GM23338 (cell line): Measurements from ENCODE around the gene SLC29A1. TPM values are rescaled to one million over a fixed set of nuclear protein-coding genes. Genes with fewer than 3 reads are reported as not detected.

Experiments used
- ATAC-seq: fragments of 200-7000 bp; cut with Tn5 transposase; 3 replicates; pipeline ENCODE4 v1.9.1; 2020
- DNase-seq: peaks from one replicate; pipeline ENCODE4 v3.0.0-alpha.2; 2015; ENCODE audit warnings: low spot score
- H2AFZ ChIP-seq: fragments of 200-600 bp; sonication (generic); 2 replicates; pipeline ENCODE4 v1.8.0; 2016; ENCODE audit warnings: antibody characterized with exemption, mild to moderate bottlenecking, moderate library complexity
- H3F3A ChIP-seq: fragments of 200-600 bp; sonication (generic); replicated peaks from 2 replicates; pipeline ENCODE4 v1.8.0; 2017; ENCODE audit warnings: antibody characterized with exemption, mixed run types, low read depth
- H3K27ac ChIP-seq: fragments of 200-600 bp; sonication (generic); 2 replicates; pipeline ENCODE4 v1.6.1; 2016; ENCODE audit warnings: low read depth
- H3K27me3 ChIP-seq: fragments of 200-600 bp; sonication (generic); 2 replicates; pipeline ENCODE4 v1.8.0; 2016; ENCODE audit warnings: mild to moderate bottlenecking, mixed run types, moderate library complexity; ENCODE audit not compliant: insufficient read depth
- H3K36me3 ChIP-seq: fragments of 200-600 bp; sonication (generic); 2 replicates; pipeline ENCODE4 v1.8.0; 2016; ENCODE audit warnings: mild to moderate bottlenecking; ENCODE audit not compliant: insufficient read depth
- H3K4me1 ChIP-seq: fragments of 200-600 bp; sonication (generic); 2 replicates; pipeline ENCODE4 v1.8.0; 2016; ENCODE audit warnings: mild to moderate bottlenecking, moderate library complexity; ENCODE audit not compliant: insufficient read depth
- H3K4me2 ChIP-seq: fragments of 200-600 bp; sonication (generic); 2 replicates; pipeline ENCODE4 v1.7.1; 2017; ENCODE audit warnings: mixed run types
- H3K4me3 ChIP-seq: fragments of 200-600 bp; sonication (generic); 2 replicates; pipeline ENCODE4 v1.6.1; 2016; ENCODE audit warnings: mixed run types
- H3K79me2 ChIP-seq: fragments of 200-600 bp; sonication (generic); replicated peaks from 2 replicates; pipeline ENCODE4 v1.8.0; 2017; ENCODE audit warnings: mild to moderate bottlenecking; ENCODE audit not compliant: insufficient read depth
- H3K9me2 ChIP-seq: fragments of 200-600 bp; sonication (generic); 2 replicates; pipeline ENCODE4 v1.8.0; 2017; ENCODE audit not compliant: insufficient read depth
- H4K20me1 ChIP-seq: fragments of 200-600 bp; sonication (generic); replicated peaks from 2 replicates; pipeline ENCODE4 v1.8.0; 2017; ENCODE audit warnings: mild to moderate bottlenecking; ENCODE audit not compliant: insufficient read depth
- H3K27ac Mint-ChIP-seq: 2 replicates; pipeline ENCODE4 v1.8.0; 2020; ENCODE audit warnings: inconsistent platforms, mild to moderate bottlenecking, moderate library complexity, mixed read lengths
- H3K27me3 Mint-ChIP-seq: 3 replicates; pipeline ENCODE4 v1.8.0; 2022; ENCODE audit warnings: low read depth, mild to moderate bottlenecking, moderate library complexity, mixed read lengths, inconsistent platforms; ENCODE audit not compliant: insufficient read depth, poor library complexity
- H3K36me3 Mint-ChIP-seq: 3 replicates; pipeline ENCODE4 v1.8.0; 2021; ENCODE audit warnings: low read depth, mild to moderate bottlenecking, inconsistent platforms, moderate library complexity, mixed read lengths
- H3K4me1 Mint-ChIP-seq: 3 replicates; pipeline ENCODE4 v1.8.0; 2020; ENCODE audit warnings: mild to moderate bottlenecking, inconsistent platforms, mixed read lengths
- H3K4me3 Mint-ChIP-seq: 3 replicates; pipeline ENCODE4 v1.8.0; 2021; ENCODE audit warnings: moderate library complexity, mild to moderate bottlenecking, inconsistent platforms, mixed read lengths
- H3K9me3 Mint-ChIP-seq: 3 replicates; pipeline ENCODE4 v1.8.0; 2020; ENCODE audit warnings: moderate library complexity, mild to moderate bottlenecking, inconsistent platforms, mixed read lengths
- CREB1 ChIP-seq: fragments of 250-450 bp; sonication (Bioruptor Pico); IDR thresholded peaks from 2 replicates; pipeline ENCODE4 v1.5.0; 2020; ENCODE audit warnings: low read depth, mild to moderate bottlenecking, moderate library complexity
- EZH2phosphoT487 ChIP-seq: fragments of 200-600 bp; sonication (generic); IDR thresholded peaks from one replicate; pipeline ENCODE4 v1.8.1; 2018; ENCODE audit warnings: antibody characterized with exemption; ENCODE audit not compliant: unreplicated experiment
- JUNB ChIP-seq: IDR thresholded peaks from one replicate; pipeline ENCODE4 v1.6.1; 2016; ENCODE audit warnings: antibody characterized with exemption; ENCODE audit not compliant: unreplicated experiment
- STAT1 ChIP-seq: IDR thresholded peaks from one replicate; pipeline ENCODE4 v1.6.1; 2016; ENCODE audit warnings: antibody characterized with exemption; ENCODE audit not compliant: unreplicated experiment
- ZNF114 ChIP-seq: fragments of 250-450 bp; sonication (Bioruptor Pico); IDR thresholded peaks from 2 replicates; pipeline ENCODE4 v1.5.0; 2020; ENCODE audit warnings: mild to moderate bottlenecking, moderate library complexity
- polyA plus RNA-seq: library from polyadenylated mRNA; unstranded; fragments of >200 nt; fragmentation: Nextera tagmentation; extraction: Ambion mirVana; gene quantifications from 2 replicates; pipeline ENCODE4 v1.2.1, GENCODE V29; 2016
- total RNA-seq: library from RNA; depleted of rRNA; stranded (reverse); fragments of >200 nt; shearing (Covaris generic); gene quantifications from 2 replicates; pipeline ENCODE4 v1.2.3, GENCODE V29; 2014
- TF ChIP-seq, protein P1 (sequence below): IDR thresholded peaks from 2 replicates; pipeline ENCODE4 v1.6.1; 2016; ENCODE audit warnings: antibody characterized with exemption
- TF ChIP-seq, protein P2 (sequence below): fragments of 250-450 bp; sonication (Bioruptor Pico); IDR thresholded peaks from 2 replicates; pipeline ENCODE4 v1.5.0; 2020; ENCODE audit warnings: mild to moderate bottlenecking, moderate library complexity
- TF ChIP-seq, protein P3 (sequence below), 2 experiments: fragments of 200-600 bp in 1 of 2; sonication (generic) in 1 of 2; conservative IDR thresholded peaks; 2 replicates each; pipeline versions ENCODE4 v1.5.1 to v1.6.1; 2016 to 2017; ENCODE audit warnings: antibody characterized with exemption in 2 of 2, low read depth in 2 of 2, mild to moderate bottlenecking in 2 of 2, moderate library complexity in 1 of 2
- TF ChIP-seq, protein P4 (sequence below): IDR thresholded peaks from one replicate; pipeline ENCODE4 v1.6.1; 2018; ENCODE audit warnings: antibody characterized with exemption; ENCODE audit not compliant: unreplicated experiment

SLC29A1 gene
- total and polyA plus RNA-seq, 2 experiments from 2014 or later = 73.1 to 169 TPM

DNA sequence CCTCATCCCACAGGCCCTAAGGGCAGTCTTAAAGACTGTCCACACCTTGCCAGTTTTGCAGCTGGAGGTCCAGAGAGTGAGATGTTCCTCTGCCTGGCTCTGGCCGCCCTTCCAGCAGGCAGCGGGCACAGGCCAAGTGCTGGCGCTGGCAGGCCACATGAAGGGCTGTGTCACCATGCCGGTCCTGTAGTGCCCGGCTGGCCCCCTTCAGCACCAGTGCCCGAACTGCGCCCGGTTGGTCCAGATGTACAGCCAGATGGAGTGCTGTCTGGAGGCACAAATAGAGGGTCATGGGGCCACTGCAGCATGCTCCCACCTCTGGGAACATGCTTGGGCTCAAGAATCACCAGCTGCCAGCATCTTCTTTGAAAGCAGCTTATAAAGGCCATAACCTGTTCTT lies 38.2 kb downstream of the SLC29A1 start:
- H3K4me2 ChIP-seq = no peak overlapping the region
- Mint-ChIP-seq H3K9me3 (peaks cover 3% of the 10 kb centered on the region; the same call in 1 of the 3 replicates), H3K27me3 (peaks cover 33% of the 10 kb centered on the region), H3K4me3 (no peak overlapping the region), H3K36me3 (peaks cover 20% of the 10 kb centered on the region), H3K27ac (no peak overlapping the region), H3K4me1 (peaks cover 41% of the 10 kb centered on the region)
- H3F3A ChIP-seq = peaks cover 9% of the 10 kb centered on the region; the same call in 1 of the 2 replicates
- H3K4me1 ChIP-seq = peaks cover 17% of the 10 kb centered on the region
- no peak overlapping the region for H2AFZ ChIP-seq
- H4K20me1 ChIP-seq = peaks cover 6% of the 10 kb centered on the region; the same call in 1 of the 2 replicates
- H3K27me3 ChIP-seq = peaks cover 5% of the 10 kb centered on the region; the same call in 1 of the 2 replicates
- DNase-seq = no peak
- no peak for ATAC-seq
- no peak overlapping the region for H3K27ac ChIP-seq
- H3K4me3 ChIP-seq = no peak overlapping the region
- peaks cover 9% of the 10 kb centered on the region; the same call in 1 of the 2 replicates for H3K79me2 ChIP-seq
- TF ChIP-seq, protein P1, sequence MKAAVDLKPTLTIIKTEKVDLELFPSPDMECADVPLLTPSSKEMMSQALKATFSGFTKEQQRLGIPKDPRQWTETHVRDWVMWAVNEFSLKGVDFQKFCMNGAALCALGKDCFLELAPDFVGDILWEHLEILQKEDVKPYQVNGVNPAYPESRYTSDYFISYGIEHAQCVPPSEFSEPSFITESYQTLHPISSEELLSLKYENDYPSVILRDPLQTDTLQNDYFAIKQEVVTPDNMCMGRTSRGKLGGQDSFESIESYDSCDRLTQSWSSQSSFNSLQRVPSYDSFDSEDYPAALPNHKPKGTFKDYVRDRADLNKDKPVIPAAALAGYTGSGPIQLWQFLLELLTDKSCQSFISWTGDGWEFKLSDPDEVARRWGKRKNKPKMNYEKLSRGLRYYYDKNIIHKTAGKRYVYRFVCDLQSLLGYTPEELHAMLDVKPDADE = no peak
- TF ChIP-seq JUNB (no peak), ZNF114 (CRISPR knock-in tag) (no peak), CREB1 (CRISPR knock-in tag) (no peak), EZH2phosphoT487 (no peak), STAT1 (no peak)
- TF ChIP-seq, protein P2, sequence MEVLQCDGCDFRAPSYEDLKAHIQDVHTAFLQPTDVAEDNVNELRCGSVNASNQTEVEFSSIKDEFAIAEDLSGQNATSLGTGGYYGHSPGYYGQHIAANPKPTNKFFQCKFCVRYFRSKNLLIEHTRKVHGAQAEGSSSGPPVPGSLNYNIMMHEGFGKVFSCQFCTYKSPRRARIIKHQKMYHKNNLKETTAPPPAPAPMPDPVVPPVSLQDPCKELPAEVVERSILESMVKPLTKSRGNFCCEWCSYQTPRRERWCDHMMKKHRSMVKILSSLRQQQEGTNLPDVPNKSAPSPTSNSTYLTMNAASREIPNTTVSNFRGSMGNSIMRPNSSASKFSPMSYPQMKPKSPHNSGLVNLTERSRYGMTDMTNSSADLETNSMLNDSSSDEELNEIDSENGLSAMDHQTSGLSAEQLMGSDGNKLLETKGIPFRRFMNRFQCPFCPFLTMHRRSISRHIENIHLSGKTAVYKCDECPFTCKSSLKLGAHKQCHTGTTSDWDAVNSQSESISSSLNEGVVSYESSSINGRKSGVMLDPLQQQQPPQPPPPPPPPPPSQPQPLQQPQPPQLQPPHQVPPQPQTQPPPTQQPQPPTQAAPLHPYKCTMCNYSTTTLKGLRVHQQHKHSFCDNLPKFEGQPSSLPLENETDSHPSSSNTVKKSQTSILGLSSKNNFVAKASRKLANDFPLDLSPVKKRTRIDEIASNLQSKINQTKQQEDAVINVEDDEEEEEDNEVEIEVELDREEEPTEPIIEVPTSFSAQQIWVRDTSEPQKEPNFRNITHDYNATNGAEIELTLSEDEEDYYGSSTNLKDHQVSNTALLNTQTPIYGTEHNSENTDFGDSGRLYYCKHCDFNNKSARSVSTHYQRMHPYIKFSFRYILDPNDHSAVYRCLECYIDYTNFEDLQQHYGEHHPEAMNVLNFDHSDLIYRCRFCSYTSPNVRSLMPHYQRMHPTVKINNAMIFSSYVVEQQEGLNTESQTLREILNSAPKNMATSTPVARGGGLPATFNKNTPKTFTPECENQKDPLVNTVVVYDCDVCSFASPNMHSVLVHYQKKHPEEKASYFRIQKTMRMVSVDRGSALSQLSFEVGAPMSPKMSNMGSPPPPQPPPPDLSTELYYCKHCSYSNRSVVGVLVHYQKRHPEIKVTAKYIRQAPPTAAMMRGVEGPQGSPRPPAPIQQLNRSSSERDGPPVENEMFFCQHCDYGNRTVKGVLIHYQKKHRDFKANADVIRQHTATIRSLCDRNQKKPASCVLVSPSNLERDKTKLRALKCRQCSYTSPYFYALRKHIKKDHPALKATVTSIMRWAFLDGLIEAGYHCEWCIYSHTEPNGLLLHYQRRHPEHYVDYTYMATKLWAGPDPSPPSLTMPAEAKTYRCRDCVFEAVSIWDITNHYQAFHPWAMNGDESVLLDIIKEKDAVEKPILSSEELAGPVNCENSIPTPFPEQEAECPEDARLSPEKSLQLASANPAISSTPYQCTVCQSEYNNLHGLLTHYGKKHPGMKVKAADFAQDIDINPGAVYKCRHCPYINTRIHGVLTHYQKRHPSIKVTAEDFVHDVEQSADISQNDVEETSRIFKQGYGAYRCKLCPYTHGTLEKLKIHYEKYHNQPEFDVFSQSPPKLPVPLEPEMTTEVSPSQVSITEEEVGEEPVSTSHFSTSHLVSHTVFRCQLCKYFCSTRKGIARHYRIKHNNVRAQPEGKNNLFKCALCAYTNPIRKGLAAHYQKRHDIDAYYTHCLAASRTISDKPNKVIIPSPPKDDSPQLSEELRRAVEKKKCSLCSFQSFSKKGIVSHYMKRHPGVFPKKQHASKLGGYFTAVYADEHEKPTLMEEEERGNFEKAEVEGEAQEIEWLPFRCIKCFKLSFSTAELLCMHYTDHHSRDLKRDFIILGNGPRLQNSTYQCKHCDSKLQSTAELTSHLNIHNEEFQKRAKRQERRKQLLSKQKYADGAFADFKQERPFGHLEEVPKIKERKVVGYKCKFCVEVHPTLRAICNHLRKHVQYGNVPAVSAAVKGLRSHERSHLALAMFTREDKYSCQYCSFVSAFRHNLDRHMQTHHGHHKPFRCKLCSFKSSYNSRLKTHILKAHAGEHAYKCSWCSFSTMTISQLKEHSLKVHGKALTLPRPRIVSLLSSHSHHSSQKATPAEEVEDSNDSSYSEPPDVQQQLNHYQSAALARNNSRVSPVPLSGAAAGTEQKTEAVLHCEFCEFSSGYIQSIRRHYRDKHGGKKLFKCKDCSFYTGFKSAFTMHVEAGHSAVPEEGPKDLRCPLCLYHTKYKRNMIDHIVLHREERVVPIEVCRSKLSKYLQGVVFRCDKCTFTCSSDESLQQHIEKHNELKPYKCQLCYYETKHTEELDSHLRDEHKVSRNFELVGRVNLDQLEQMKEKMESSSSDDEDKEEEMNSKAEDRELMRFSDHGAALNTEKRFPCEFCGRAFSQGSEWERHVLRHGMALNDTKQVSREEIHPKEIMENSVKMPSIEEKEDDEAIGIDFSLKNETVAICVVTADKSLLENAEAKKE (CRISPR knock-in tag) = no peak
- TF ChIP-seq, protein P3, sequence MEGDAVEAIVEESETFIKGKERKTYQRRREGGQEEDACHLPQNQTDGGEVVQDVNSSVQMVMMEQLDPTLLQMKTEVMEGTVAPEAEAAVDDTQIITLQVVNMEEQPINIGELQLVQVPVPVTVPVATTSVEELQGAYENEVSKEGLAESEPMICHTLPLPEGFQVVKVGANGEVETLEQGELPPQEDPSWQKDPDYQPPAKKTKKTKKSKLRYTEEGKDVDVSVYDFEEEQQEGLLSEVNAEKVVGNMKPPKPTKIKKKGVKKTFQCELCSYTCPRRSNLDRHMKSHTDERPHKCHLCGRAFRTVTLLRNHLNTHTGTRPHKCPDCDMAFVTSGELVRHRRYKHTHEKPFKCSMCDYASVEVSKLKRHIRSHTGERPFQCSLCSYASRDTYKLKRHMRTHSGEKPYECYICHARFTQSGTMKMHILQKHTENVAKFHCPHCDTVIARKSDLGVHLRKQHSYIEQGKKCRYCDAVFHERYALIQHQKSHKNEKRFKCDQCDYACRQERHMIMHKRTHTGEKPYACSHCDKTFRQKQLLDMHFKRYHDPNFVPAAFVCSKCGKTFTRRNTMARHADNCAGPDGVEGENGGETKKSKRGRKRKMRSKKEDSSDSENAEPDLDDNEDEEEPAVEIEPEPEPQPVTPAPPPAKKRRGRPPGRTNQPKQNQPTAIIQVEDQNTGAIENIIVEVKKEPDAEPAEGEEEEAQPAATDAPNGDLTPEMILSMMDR (conservative IDR thresholded peaks at IDR 0.05; ENCODE audit: low read depth in 2 of 2) = no peak
- TF ChIP-seq, protein P4, sequence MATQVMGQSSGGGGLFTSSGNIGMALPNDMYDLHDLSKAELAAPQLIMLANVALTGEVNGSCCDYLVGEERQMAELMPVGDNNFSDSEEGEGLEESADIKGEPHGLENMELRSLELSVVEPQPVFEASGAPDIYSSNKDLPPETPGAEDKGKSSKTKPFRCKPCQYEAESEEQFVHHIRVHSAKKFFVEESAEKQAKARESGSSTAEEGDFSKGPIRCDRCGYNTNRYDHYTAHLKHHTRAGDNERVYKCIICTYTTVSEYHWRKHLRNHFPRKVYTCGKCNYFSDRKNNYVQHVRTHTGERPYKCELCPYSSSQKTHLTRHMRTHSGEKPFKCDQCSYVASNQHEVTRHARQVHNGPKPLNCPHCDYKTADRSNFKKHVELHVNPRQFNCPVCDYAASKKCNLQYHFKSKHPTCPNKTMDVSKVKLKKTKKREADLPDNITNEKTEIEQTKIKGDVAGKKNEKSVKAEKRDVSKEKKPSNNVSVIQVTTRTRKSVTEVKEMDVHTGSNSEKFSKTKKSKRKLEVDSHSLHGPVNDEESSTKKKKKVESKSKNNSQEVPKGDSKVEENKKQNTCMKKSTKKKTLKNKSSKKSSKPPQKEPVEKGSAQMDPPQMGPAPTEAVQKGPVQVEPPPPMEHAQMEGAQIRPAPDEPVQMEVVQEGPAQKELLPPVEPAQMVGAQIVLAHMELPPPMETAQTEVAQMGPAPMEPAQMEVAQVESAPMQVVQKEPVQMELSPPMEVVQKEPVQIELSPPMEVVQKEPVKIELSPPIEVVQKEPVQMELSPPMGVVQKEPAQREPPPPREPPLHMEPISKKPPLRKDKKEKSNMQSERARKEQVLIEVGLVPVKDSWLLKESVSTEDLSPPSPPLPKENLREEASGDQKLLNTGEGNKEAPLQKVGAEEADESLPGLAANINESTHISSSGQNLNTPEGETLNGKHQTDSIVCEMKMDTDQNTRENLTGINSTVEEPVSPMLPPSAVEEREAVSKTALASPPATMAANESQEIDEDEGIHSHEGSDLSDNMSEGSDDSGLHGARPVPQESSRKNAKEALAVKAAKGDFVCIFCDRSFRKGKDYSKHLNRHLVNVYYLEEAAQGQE = no peak
- H3K9me2 ChIP-seq = no peaks in the 10 kb centered on the region
- no peaks in the 10 kb centered on the region for H3K36me3 ChIP-seq
